Panc1 (cell line): ENCODE measurements around the gene STX12. TPM values are rescaled to one million over a fixed set of nuclear protein-coding genes. Genes with fewer than 3 reads are reported as not detected.

Source experiments
- ATAC-seq: fragments of 200-7000 bp; cut with Tn5 transposase; 2 replicates; pipeline ENCODE4 v1.9.1; 2020; ENCODE audit warnings: mild to moderate bottlenecking, moderate library complexity
- BruUV-seq: library from RNA; stranded (reverse); fragments of 400-500 nt; replicated peaks from 2 replicates; lab custom pipeline; 2021; lab: Mats Ljungman, UMichigan
- CTCF ChIA-PET: fragments of 300-600 bp; sonication (Branson Sonifier 250); formaldehyde crosslinking; loops from one replicate; lab custom pipeline; 2022; ENCODE audit warnings: antibody characterized with exemption; lab: Charles Lee
- POLR2A ChIA-PET: fragments of 300-600 bp; sonication (Branson Sonifier 250); formaldehyde crosslinking; loops from one replicate; lab custom pipeline; 2022; ENCODE audit warnings: antibody characterized with exemption; lab: Charles Lee
- DNase-seq: peaks from one replicate; pipeline ENCODE4 v3.0.0-alpha.2; 2010; ENCODE audit warnings: low read depth, low spot score
- H3K27ac ChIP-seq: 2 replicates; pipeline ENCODE4 v1.5.1; 2011; ENCODE audit warnings: mild to moderate bottlenecking, low read length, inconsistent platforms
- H3K27me3 ChIP-seq: fragments of 200-500 bp; sonication (Bioruptor generic); 2 replicates; pipeline ENCODE4 v1.6.0; 2014; ENCODE audit warnings: low read length, inconsistent platforms; ENCODE audit not compliant: control insufficient read depth, insufficient read depth
- H3K36me3 ChIP-seq: fragments of 200-500 bp; sonication (Bioruptor generic); 2 replicates; pipeline ENCODE4 v1.5.1; 2014; ENCODE audit warnings: inconsistent platforms, mild to moderate bottlenecking, low read length, moderate library complexity; ENCODE audit not compliant: control insufficient read depth, insufficient read depth
- H3K4me1 ChIP-seq: 2 replicates; pipeline ENCODE4 v1.5.1; 2011; ENCODE audit warnings: inconsistent platforms, mild to moderate bottlenecking, low read length, moderate library complexity; ENCODE audit not compliant: control insufficient read depth, insufficient read depth
- H3K4me3 ChIP-seq, 2 experiments: 2 replicates each; pipeline ENCODE4 v1.5.1; 2011 to 2012; ENCODE audit warnings: low read depth in 2 of 2, low read length in 2 of 2, mild to moderate bottlenecking in 2 of 2, inconsistent platforms in 1 of 2, moderate library complexity in 1 of 2
- H3K9me3 ChIP-seq: fragments of 200-500 bp; sonication (Bioruptor generic); 2 replicates; pipeline ENCODE4 v1.5.1; 2014; ENCODE audit warnings: low read depth, mild to moderate bottlenecking, inconsistent platforms, low read length, moderate library complexity; ENCODE audit not compliant: control insufficient read depth, insufficient read depth
- POLR2AphosphoS5 ChIP-seq: IDR thresholded peaks from 2 replicates; pipeline ENCODE4 v1.6.1; 2012; ENCODE audit warnings: mild to moderate bottlenecking, low read depth, low read length, moderate library complexity
- SIN3A ChIP-seq: IDR thresholded peaks from 2 replicates; pipeline ENCODE4 v1.6.1; 2012; ENCODE audit warnings: low read depth, mild to moderate bottlenecking, low read length, moderate library complexity, borderline replicate concordance; ENCODE audit not compliant: insufficient read depth
- TCF7L2 ChIP-seq: IDR thresholded peaks from 2 replicates; pipeline ENCODE4 v1.6.1; 2011; ENCODE audit warnings: mild to moderate bottlenecking, low read depth, low read length, inconsistent platforms
- in situ Hi-C: cut with HindIII; loops from 2 replicates; pipeline ENCODE4 v1.10.0; 2016; ENCODE audit warnings: low sequenced_read_pairs, low pct_unique_long_range_greater_than_20kb
- intact Hi-C: fragments of 100-400 bp; cut with micrococcal nuclease; formaldehyde crosslinking; loops from one replicate; pipeline ENCODE4 v1.10.0; 2022; ENCODE audit not compliant: unreplicated experiment
- total RNA-seq: library from RNA; stranded (reverse); gene quantifications from one replicate; pipeline ENCODE4 v1.2.1, GENCODE V29; 2021; ENCODE audit not compliant: unreplicated experiment
- TF ChIP-seq, protein P1 (sequence below): fragments of 450-650 bp; IDR thresholded peaks from 2 replicates; pipeline ENCODE4 v1.5.1; 2017; ENCODE audit warnings: mild to moderate bottlenecking
- TF ChIP-seq, protein P2 (sequence below), 2 experiments: IDR thresholded peaks; 2 replicates each; pipeline ENCODE4 v1.6.1; 2011 to 2012; ENCODE audit warnings: low read depth in 2 of 2, control low read depth in 1 of 2, low read length in 1 of 2, mild to moderate bottlenecking in 1 of 2, moderate library complexity in 1 of 2; ENCODE audit not compliant: insufficient read depth in 1 of 2

STX12 gene
- total RNA-seq, 1 experiment from 2014 or later = 25.3 TPM

DNA sequence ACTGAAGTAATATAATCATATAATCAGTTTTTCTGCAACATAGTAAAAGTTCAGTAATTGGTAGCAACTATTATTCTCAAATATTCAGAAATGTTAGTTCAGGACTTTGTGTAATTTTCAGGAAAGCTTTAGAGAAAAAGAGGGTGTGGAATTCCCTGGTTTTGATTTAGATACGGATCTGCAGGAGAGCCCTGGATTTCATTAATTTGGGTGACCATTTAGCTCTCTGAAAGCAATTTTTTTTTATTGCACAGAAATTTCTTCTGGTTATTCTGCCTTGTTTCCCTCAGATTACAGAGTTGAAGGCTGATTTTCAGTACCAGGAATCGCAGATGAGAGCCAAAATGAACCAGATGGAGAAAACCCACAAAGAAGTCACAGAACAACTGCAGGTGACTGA lies 13.8 kb upstream of the STX12 start:
- intact Hi-C loops (no loop called here), in situ Hi-C loops (no loop called here)
- DNase-seq (no peak), ATAC-seq (no peak)
- TF ChIP-seq, protein P1, sequence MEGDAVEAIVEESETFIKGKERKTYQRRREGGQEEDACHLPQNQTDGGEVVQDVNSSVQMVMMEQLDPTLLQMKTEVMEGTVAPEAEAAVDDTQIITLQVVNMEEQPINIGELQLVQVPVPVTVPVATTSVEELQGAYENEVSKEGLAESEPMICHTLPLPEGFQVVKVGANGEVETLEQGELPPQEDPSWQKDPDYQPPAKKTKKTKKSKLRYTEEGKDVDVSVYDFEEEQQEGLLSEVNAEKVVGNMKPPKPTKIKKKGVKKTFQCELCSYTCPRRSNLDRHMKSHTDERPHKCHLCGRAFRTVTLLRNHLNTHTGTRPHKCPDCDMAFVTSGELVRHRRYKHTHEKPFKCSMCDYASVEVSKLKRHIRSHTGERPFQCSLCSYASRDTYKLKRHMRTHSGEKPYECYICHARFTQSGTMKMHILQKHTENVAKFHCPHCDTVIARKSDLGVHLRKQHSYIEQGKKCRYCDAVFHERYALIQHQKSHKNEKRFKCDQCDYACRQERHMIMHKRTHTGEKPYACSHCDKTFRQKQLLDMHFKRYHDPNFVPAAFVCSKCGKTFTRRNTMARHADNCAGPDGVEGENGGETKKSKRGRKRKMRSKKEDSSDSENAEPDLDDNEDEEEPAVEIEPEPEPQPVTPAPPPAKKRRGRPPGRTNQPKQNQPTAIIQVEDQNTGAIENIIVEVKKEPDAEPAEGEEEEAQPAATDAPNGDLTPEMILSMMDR = no peak
- TF ChIP-seq, protein P2, sequence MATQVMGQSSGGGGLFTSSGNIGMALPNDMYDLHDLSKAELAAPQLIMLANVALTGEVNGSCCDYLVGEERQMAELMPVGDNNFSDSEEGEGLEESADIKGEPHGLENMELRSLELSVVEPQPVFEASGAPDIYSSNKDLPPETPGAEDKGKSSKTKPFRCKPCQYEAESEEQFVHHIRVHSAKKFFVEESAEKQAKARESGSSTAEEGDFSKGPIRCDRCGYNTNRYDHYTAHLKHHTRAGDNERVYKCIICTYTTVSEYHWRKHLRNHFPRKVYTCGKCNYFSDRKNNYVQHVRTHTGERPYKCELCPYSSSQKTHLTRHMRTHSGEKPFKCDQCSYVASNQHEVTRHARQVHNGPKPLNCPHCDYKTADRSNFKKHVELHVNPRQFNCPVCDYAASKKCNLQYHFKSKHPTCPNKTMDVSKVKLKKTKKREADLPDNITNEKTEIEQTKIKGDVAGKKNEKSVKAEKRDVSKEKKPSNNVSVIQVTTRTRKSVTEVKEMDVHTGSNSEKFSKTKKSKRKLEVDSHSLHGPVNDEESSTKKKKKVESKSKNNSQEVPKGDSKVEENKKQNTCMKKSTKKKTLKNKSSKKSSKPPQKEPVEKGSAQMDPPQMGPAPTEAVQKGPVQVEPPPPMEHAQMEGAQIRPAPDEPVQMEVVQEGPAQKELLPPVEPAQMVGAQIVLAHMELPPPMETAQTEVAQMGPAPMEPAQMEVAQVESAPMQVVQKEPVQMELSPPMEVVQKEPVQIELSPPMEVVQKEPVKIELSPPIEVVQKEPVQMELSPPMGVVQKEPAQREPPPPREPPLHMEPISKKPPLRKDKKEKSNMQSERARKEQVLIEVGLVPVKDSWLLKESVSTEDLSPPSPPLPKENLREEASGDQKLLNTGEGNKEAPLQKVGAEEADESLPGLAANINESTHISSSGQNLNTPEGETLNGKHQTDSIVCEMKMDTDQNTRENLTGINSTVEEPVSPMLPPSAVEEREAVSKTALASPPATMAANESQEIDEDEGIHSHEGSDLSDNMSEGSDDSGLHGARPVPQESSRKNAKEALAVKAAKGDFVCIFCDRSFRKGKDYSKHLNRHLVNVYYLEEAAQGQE (IDR thresholded peaks at IDR 0.05; ENCODE audit: insufficient read depth in 1 of 2, low read depth in 2 of 2, low read length in 1 of 2) = no peak
- TF ChIP-seq POLR2AphosphoS5 = no peak
- TF ChIP-seq TCF7L2 = no peak
- TF ChIP-seq SIN3A = no peak
- no peaks in the 10 kb centered on the region for H3K9me3 ChIP-seq
- ChIA-PET CTCF (no interaction called here), POLR2A (no interaction called here)
- no peak overlapping the region for H3K27ac ChIP-seq
- H3K4me3 ChIP-seq = no peak overlapping the region
- H3K36me3 ChIP-seq = no peaks in the 10 kb centered on the region
- no peaks in the 10 kb centered on the region for H3K4me1 ChIP-seq
- BruUV-seq = no TSS peak
- no peaks in the 10 kb centered on the region for H3K27me3 ChIP-seq

DNA sequence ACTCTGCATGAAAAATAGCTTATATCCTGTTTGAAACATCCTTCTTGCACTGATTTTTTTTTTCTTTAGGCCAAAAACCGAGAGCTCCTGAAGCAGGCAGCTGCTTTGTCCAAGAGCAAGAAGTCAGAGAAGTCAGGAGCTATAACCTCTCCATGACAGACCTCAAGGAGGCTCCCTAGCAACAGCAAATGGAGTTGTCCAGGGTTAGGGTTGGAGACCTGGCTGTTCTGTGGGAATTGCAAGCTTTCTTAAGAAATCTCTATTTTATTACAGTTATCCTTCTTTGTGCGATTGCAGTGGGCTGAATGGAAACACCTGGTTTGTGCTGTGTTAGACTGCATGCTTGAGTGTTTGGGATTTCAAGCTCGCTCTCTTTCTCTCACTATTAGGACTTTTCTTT lies 12.6 kb upstream of the STX12 start:
- no peak for DNase-seq
- intact Hi-C loops = no loop called here
- no peaks in the 10 kb centered on the region for H3K27me3 ChIP-seq

More for the DNA sequence above, 12.6 kb upstream of the STX12 start:
- CTCF ChIA-PET = interaction anchor here (0.8 to 1.8 kb wide), 2 partner anchors 10 to 91 kb away, joined by 3 to 4 read pairs; no protein-coding TSS in a partner anchor
- Histone ChIP-seq H3K9me3 (no peaks in the 10 kb centered on the region), H3K4me3 (no peak overlapping the region), H3K36me3 (no peaks in the 10 kb centered on the region), H3K27ac (no peak overlapping the region), H3K4me1 (no peaks in the 10 kb centered on the region)
- ATAC-seq = no peak
- TF ChIP-seq, protein P1 = no peak; the same call in 1 of the 2 replicates
- TF ChIP-seq, protein P2 (IDR thresholded peaks at IDR 0.05; ENCODE audit: insufficient read depth in 1 of 2, low read depth in 2 of 2, low read length in 1 of 2) = no peak
- TF ChIP-seq TCF7L2 = no peak
- TF ChIP-seq POLR2AphosphoS5 = no peak
- no peak for TF ChIP-seq SIN3A
- in situ Hi-C loops = no loop called here
- POLR2A ChIA-PET = interaction anchor here (0.7 to 0.8 kb wide), 2 partner anchors 12 to 22 kb away, joined by 3 to 14 read pairs; partner anchors contain the start of gene STX12
- BruUV-seq = no TSS peak
